Stomach (tissue), 9 donors: ENCODE results near the gene EIF5AL1. TPM values are rescaled to one million over a fixed set of nuclear protein-coding genes. Genes with fewer than 3 reads are reported as not detected.

Experiments
- DNase-seq, 2 donors: peaks; one replicate each; pipeline versions ENCODE4 v3.0.0 to v3.0.0-alpha.2; 2013 to 2019
- H3K27ac ChIP-seq, 5 donors: fragments of 200-600 bp in 4 of 5; sonication (generic) in 4 of 5; one replicate each; pipeline ENCODE4 v1.5.1; 2013 to 2019; ENCODE audit warnings: mild to moderate bottlenecking in 1 of 5, moderate library complexity in 1 of 5
- H3K27me3 ChIP-seq, 3 donors: fragments of 200-600 bp; sonication (generic); one replicate each; pipeline ENCODE4 v1.5.1; 2017 to 2019; ENCODE audit warnings: mixed run types in 1 of 3
- H3K36me3 ChIP-seq, 4 donors: fragments of 200-600 bp; sonication (generic); 1 replicate in 3 of 4; 2 replicates in 1 of 4; pipeline ENCODE4 v1.5.1; 2016 to 2019
- H3K4me1 ChIP-seq, 4 donors: fragments of 200-600 bp; sonication (generic); one replicate each; pipeline ENCODE4 v1.5.1; 2016 to 2019
- H3K4me3 ChIP-seq, 4 donors: fragments of 200-600 bp; sonication (generic) in 3 of 4; one replicate each; pipeline ENCODE4 v1.5.1; 2016 to 2019; ENCODE audit warnings: mild to moderate bottlenecking in 1 of 4
- H3K9me3 ChIP-seq, 4 donors: fragments of 200-600 bp; sonication (generic); one replicate each; pipeline ENCODE4 v1.5.1; 2016 to 2019
- CTCF ChIP-seq, 7 experiments: fragments of 450-650 bp in 4 of 7; fragments of 200-600 bp in 3 of 7; sonication (generic) in 3 of 7; IDR thresholded peaks; one replicate each; pipeline ENCODE4 v1.5.1; 2016 to 2019; ENCODE audit warnings: antibody characterized with exemption in 7 of 7, control low read depth in 2 of 7, mild to moderate bottlenecking in 1 of 7
- EP300 ChIP-seq: sonication (generic); formaldehyde crosslinking; IDR thresholded peaks from one replicate; pipeline ENCODE4 v1.6.1; 2017; ENCODE audit warnings: antibody characterized with exemption
- POLR2A ChIP-seq, 4 donors: fragments of 450-650 bp; IDR thresholded peaks; one replicate each; pipeline ENCODE4 v1.6.1; 2016; ENCODE audit warnings: antibody characterized with exemption in 4 of 4, control low read depth in 2 of 4, mild to moderate bottlenecking in 1 of 4, moderate library complexity in 1 of 4
- POLR2AphosphoS5 ChIP-seq, 3 donors: sonication (generic); formaldehyde crosslinking; IDR thresholded peaks; one replicate each; pipeline ENCODE4 v1.6.1; 2016; ENCODE audit warnings: antibody characterized with exemption in 3 of 3
- WGBS, 5 donors: extraction: QIAGEN DNeasy Blood & Tissue Kit in 3 of 5; methylation state at CpG; one replicate each; pipeline versions ENCODE4 v1.1.5 to v1.1.7; 2013 to 2018; 5-methylcytosine and 5-hydroxymethylcytosine counted together
- intact Hi-C: fragments of 100-400 bp; cut with DNase I; formaldehyde crosslinking; loops from one replicate; pipeline ENCODE4 v1.15.1; 2023; ENCODE audit warnings: low total_unique reads
- polyA plus RNA-seq, 3 donors: library from polyadenylated mRNA; stranded (reverse); fragments of 200-250 nt; gene quantifications; one replicate each; pipeline ENCODE4 v1.2.3, GENCODE V29; 2013
- total RNA-seq, 5 donors: library from RNA; depleted of rRNA; stranded (reverse); fragments of >200 nt; gene quantifications; one replicate each; pipeline versions ENCODE4 v1.1.0 to v1.2.3, GENCODE V29; 2014 to 2016
- donor health status: healthy with polysubstance abuse.
- donor health status: Bipolar disorder and iron deficiency.
- donor health status: healthy.

Gene EIF5AL1
- total and polyA plus RNA-seq, 8 donors, result 0.18 to 0.75 (median 0.46) TPM; not detected in 3

DNA sequence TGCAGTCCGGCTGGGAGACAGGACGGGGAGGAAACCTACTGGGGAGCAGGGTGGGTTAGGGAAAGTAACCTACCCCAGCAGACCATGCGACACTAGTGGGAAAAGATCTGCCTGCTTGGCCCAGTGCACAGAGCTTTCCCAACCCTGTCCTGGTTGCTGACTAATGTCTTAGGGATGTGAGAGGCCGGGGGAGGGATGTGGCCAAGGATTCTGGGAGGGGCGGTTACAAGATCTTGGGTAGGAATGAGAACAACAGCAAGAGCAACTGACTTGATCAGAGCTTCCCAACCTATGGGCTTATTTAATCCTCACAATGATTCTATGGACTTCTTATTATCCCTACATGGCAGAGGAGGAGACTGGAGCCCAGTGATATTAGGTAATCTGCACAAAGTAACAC lies 24.0 kb upstream of the EIF5AL1 start:
- peaks cover 0 to 34% (median 21%) of the 10 kb centered on the region in 4 donors for H3K4me1 ChIP-seq
- no peaks in the 10 kb centered on the region for H3K27me3 ChIP-seq
- no peak overlapping the region for H3K4me3 ChIP-seq
- TF ChIP-seq POLR2AphosphoS5 (IDR thresholded peaks at IDR 0.05) (peak in 2 of 3 donors; percentile 41 to 53), EP300 (no peak)
- WGBS, 5 donors, result 67 to 79% (median 74%) methylated on average over 4 to 5 of the region's 5 CpGs
- no peaks in the 10 kb centered on the region for H3K9me3 ChIP-seq
- H3K36me3 ChIP-seq, result no peaks in the 10 kb centered on the region
- DNase-seq, result peak; percentile 36 to 74
- intact Hi-C loops, result no loop called here
- peak overlapping the region in 4 of 5 donors; percentile 73 to 84 (median 76) for H3K27ac ChIP-seq

- Histone ChIP-seq H3K9me3 (no peaks in the 10 kb centered on the region), H3K36me3 (no peaks in the 10 kb centered on the region), H3K4me1 (peaks cover 0 to 34% (median 21%) of the 10 kb centered on the region in 4 donors), H3K27ac (peak overlapping the region in 4 of 5 donors; percentile 73 to 84 (median 76)), H3K27me3 (no peaks in the 10 kb centered on the region), H3K4me3 (no peak overlapping the region)
- TF ChIP-seq CTCF (IDR thresholded peaks at IDR 0.05) (no peak), EP300 (no peak), POLR2AphosphoS5 (IDR thresholded peaks at IDR 0.05) (no peak), POLR2A (IDR thresholded peaks at IDR 0.05) (no peak)
- intact Hi-C loops, result no loop called here
- 54 to 77% (median 62%) methylated on average over 3 of the region's 3 CpGs for WGBS, 5 donors
- DNase-seq, result no peak
Measured at GRCh38 chr10:79488870-79489269, 23.5 kb upstream of the EIF5AL1 start.

DNA sequence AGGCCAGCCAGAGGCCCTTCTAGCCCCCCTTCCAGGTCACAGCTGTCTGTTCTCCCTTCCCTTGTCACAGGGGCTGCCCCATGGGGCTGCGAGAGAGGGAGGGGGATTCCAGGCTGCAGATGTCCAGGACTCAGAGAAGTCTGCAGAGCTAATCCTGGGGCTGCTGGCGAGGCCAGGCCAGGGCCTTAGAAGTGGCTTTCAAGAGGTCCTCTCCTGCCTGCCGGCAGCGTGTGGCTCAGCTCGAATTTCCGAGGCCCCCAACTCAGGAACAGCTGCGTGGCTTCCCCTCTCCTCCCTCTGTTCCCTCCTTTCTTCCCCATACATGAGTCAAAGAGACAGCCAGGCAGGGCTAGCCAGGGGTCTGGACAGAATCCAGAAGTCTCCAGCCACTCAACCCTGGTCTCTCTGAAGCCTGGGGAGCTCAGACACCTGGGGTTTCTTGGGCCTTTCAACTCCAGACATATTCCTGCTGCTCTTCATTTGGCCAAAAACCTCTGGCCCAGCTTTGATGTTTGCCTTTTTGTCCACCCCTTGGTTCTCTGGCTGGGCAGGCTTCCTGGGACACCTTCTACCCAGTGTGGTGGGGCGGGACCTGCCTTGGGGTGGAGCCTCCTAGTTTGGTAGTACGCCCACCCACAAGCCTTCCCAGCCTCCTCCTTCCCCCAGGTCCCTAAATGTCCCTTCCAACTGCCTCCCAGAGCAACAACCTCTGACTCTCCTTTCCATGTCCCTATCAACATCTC lies 21.8 kb upstream of the EIF5AL1 start:
- H3K4me3 ChIP-seq, result no peak overlapping the region
- peak overlapping the region in 4 of 5 donors; percentile 9 to 79 (median 30) for H3K27ac ChIP-seq
- no peak for TF ChIP-seq POLR2AphosphoS5 (IDR thresholded peaks at IDR 0.05)
- no peak for TF ChIP-seq POLR2A (IDR thresholded peaks at IDR 0.05)
- no peak for TF ChIP-seq CTCF (IDR thresholded peaks at IDR 0.05)
- no peak for TF ChIP-seq EP300
- WGBS, 5 donors, result 52 to 76% (median 72%) methylated on average over 8 to 9 of the region's 9 CpGs
- H3K36me3 ChIP-seq, result no peaks in the 10 kb centered on the region
- H3K27me3 ChIP-seq, result no peaks in the 10 kb centered on the region
- DNase-seq, result peak in 1 of 2 donors; percentile 77
- no peaks in the 10 kb centered on the region for H3K9me3 ChIP-seq
- peaks cover 0 to 34% (median 21%) of the 10 kb centered on the region in 4 donors for H3K4me1 ChIP-seq
- intact Hi-C loops, result no loop called here

DNA sequence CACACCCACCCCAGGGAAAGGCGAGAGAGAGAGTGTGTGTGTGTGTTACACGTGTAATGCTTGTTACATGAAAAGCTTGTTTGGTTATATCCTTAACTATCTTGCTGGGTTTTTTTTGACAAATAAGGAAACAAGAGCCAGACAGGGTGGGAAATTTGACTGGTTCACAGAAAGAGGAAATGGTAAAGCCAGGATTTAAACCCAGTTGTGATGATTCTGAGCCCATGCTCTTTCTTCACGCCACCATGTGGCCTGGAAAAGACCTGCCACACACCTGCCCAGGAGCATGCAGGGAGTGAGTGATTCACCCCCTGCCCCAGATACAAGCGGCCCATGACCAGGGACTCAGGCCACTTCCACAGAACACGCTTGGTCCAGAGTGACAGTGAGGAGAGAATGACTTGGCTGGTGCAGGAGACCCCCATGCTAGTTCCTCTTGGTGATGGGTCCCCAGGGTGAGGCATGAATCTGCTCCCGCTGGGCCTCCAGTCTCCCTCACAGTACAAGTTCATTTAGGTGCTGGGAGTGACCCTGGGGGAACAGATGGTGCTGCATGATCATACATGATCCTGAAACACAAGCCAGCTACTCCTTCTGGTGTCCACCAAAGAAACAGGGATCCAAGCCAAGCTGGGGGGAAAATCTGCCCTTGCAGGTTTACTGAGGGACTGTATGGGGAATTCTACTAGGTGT lies 21.0 kb upstream of the EIF5AL1 start:
- H3K36me3 ChIP-seq, result no peaks in the 10 kb centered on the region

More for the DNA sequence above, 21.0 kb upstream of the EIF5AL1 start:
- DNase-seq, result peak in 1 of 2 donors; percentile 64
- no peaks in the 10 kb centered on the region for H3K27me3 ChIP-seq
- TF ChIP-seq POLR2AphosphoS5 (IDR thresholded peaks at IDR 0.05) (no peak), EP300 (no peak), POLR2A (IDR thresholded peaks at IDR 0.05) (no peak), CTCF (IDR thresholded peaks at IDR 0.05) (no peak)
- H3K9me3 ChIP-seq, result no peaks in the 10 kb centered on the region
- peak overlapping the region in 2 of 5 donors; percentile 16 to 79 for H3K27ac ChIP-seq
- H3K4me1 ChIP-seq, result peaks cover 0 to 34% (median 21%) of the 10 kb centered on the region in 4 donors
- intact Hi-C loops, result no loop called here
- H3K4me3 ChIP-seq, result no peak overlapping the region
- 70 to 79% (median 76%) methylated on average over 6 of the region's 6 CpGs for WGBS, 5 donors
